ENCODE measurements around the gene TARM1.

- no peak for TF ChIP-seq ARNT (IDR thresholded peaks at IDR 0.05)
- TF ChIP-seq TARDBP (IDR thresholded peaks at IDR 0.05) = no peak
- TF ChIP-seq BHLHE40 (IDR thresholded peaks at IDR 0.05; ENCODE audit: borderline replicate concordance) = no peak
- no peak for TF ChIP-seq SP1 (IDR thresholded peaks at IDR 0.05)
- no peak for TF ChIP-seq PKNOX1 (IDR thresholded peaks at IDR 0.05)
- TF ChIP-seq NFRKB (IDR thresholded peaks at IDR 0.05) = no peak
- no peak for TF ChIP-seq FOXM1 (IDR thresholded peaks at IDR 0.05; ENCODE audit: borderline replicate concordance)
- no peak for TF ChIP-seq FOXK2 (IDR thresholded peaks at IDR 0.05)
- no peak for TF ChIP-seq LEF1 (IDR thresholded peaks at IDR 0.05; ENCODE audit: borderline replicate concordance)
- no peak for TF ChIP-seq CTBP1 (IDR thresholded peaks at IDR 0.05; ENCODE audit: borderline replicate concordance)
These were observed 56.5 kb downstream of the TARM1 start for GRCh38 chr19:54024660-54025059.
